Calu3 (cell line): ENCODE measurements around the gene FHL2. TPM values are rescaled to one million over a fixed set of nuclear protein-coding genes. Genes with fewer than 3 reads are reported as not detected.

Source experiments
- BruUV-seq: library from RNA; stranded (reverse); fragments of 400-500 nt; replicated peaks from 2 replicates; lab custom pipeline; 2021; lab: Mats Ljungman, UMichigan
- CTCF ChIA-PET: fragments of 300-600 bp; sonication (Branson Sonifier 250); formaldehyde crosslinking; loops from one replicate; lab custom pipeline; 2022; ENCODE audit warnings: antibody characterized with exemption; lab: Charles Lee
- DNase-seq: peaks from one replicate; pipeline ENCODE4 v3.0.0; 2022
- H3K27ac Mint-ChIP-seq: one replicate; pipeline ENCODE4 v1.8.0; 2022; ENCODE audit warnings: mixed read lengths; ENCODE audit not compliant: unreplicated experiment
- H3K27me3 Mint-ChIP-seq: one replicate; pipeline ENCODE4 v1.8.0; 2022; ENCODE audit warnings: mixed read lengths; ENCODE audit not compliant: unreplicated experiment
- H3K36me3 Mint-ChIP-seq: one replicate; pipeline ENCODE4 v1.8.0; 2022; ENCODE audit warnings: mild to moderate bottlenecking, moderate library complexity, mixed read lengths; ENCODE audit not compliant: insufficient read depth, unreplicated experiment
- H3K4me1 Mint-ChIP-seq: one replicate; pipeline ENCODE4 v1.8.0; 2022; ENCODE audit warnings: mild to moderate bottlenecking, low read depth, mixed read lengths; ENCODE audit not compliant: unreplicated experiment
- H3K4me3 Mint-ChIP-seq: one replicate; pipeline ENCODE4 v1.8.0; 2022; ENCODE audit warnings: mild to moderate bottlenecking, low read depth, moderate library complexity, mixed read lengths; ENCODE audit not compliant: unreplicated experiment
- H3K9me3 Mint-ChIP-seq: one replicate; pipeline ENCODE4 v1.8.0; 2022; ENCODE audit warnings: low read depth, mixed read lengths; ENCODE audit not compliant: unreplicated experiment
- CTCF ChIP-seq: fragments of 200-600 bp; IDR thresholded peaks from one replicate; pipeline ENCODE4 v1.8.0; 2022; ENCODE audit warnings: antibody characterized with exemption; ENCODE audit not compliant: unreplicated experiment
- intact Hi-C: fragments of 100-400 bp; cut with micrococcal nuclease; formaldehyde crosslinking; loops from one replicate; pipeline ENCODE4 v1.10.0; 2022; ENCODE audit not compliant: unreplicated experiment
- total RNA-seq: library from RNA; stranded (reverse); gene quantifications from 2 replicates; pipeline ENCODE4 v1.2.3, GENCODE V29; 2022

Gene FHL2
- total RNA-seq, 1 experiment from 2014 or later = 51.9 TPM

GRCh38 chr2:105405291-105405690 lies 6.4 kb upstream of the FHL2 start:
- no peak for TF ChIP-seq CTCF
- Mint-ChIP-seq H3K27me3 (no peaks in the 10 kb centered on the region), H3K27ac (peak overlapping the region; percentile 98), H3K36me3 (peaks cover 8% of the 10 kb centered on the region), H3K4me1 (peaks cover 48% of the 10 kb centered on the region), H3K4me3 (no peak overlapping the region), H3K9me3 (no peaks in the 10 kb centered on the region)
- intact Hi-C loops = no loop called here
- CTCF ChIA-PET = no interaction called here
- DNase-seq = no peak
- no TSS peak for BruUV-seq

DNA sequence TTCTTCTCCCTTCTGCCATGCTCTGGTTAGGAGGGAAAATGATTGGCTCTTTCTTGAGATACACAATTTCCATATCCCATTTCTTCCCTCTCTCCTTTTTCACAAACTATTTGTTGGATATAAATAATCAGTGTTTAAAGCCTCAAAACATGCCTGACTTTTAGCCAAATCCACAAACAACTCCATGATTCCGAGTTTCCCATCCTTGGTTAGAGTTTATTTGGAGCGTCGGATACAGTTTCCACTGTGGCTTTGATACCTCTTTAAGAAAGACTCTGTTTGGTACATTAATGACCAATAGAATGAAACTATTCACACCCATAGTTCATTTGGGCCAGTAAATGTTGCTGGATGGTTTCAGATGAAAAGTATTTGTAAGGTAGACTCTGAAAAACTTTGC lies 5.9 kb upstream of the FHL2 start:
- peaks cover 8% of the 10 kb centered on the region for H3K36me3 Mint-ChIP-seq
- CTCF ChIA-PET = interaction anchor here (0.5 to 1.6 kb wide), 6 partner anchors 12 to 116 kb away, joined by 3 to 14 read pairs (median 6); no protein-coding TSS in a partner anchor
- H3K9me3 Mint-ChIP-seq = no peaks in the 10 kb centered on the region
- TF ChIP-seq CTCF = no peak
- DNase-seq = no peak
- TSS peak; percentile 21 for BruUV-seq
- H3K27me3 Mint-ChIP-seq = no peaks in the 10 kb centered on the region
- intact Hi-C loops = no loop called here
- H3K4me1 Mint-ChIP-seq = peaks cover 42% of the 10 kb centered on the region
- no peak overlapping the region for H3K4me3 Mint-ChIP-seq
- H3K27ac Mint-ChIP-seq = peak overlapping the region; percentile 98

- Mint-ChIP-seq H3K36me3 (peaks cover 9% of the 10 kb centered on the region), H3K4me1 (peaks cover 35% of the 10 kb centered on the region), H3K4me3 (peak overlapping the region; percentile 60), H3K27me3 (no peaks in the 10 kb centered on the region), H3K27ac (peak overlapping the region; percentile 98), H3K9me3 (no peaks in the 10 kb centered on the region)
- intact Hi-C loops = loop anchor here (1.0 kb wide), 1 partner anchor 51 kb away; no protein-coding TSS in a partner anchor
- CTCF ChIA-PET = interaction anchor here (0.5 to 1.6 kb wide), 8 partner anchors 12 to 117 kb away, joined by 3 to 14 read pairs (median 6); no protein-coding TSS in a partner anchor
- BruUV-seq = no TSS peak
- TF ChIP-seq CTCF = peak; percentile 66
- DNase-seq = peak; percentile 66
Observed at GRCh38 chr2:105403783-105404698, 5.2 kb upstream of the FHL2 start.

GRCh38 chr2:105403241-105403782 lies 4.5 kb upstream of the FHL2 start:
- Mint-ChIP-seq H3K27ac (peak overlapping the region; percentile 98), H3K4me1 (peaks cover 30% of the 10 kb centered on the region), H3K36me3 (peaks cover 16% of the 10 kb centered on the region), H3K4me3 (peak overlapping the region; percentile 60), H3K27me3 (no peaks in the 10 kb centered on the region), H3K9me3 (no peaks in the 10 kb centered on the region)
- DNase-seq = no peak
- CTCF ChIA-PET = interaction anchor here (1.3 to 1.6 kb wide), 3 partner anchors 15 to 53 kb away, joined by 5 to 14 read pairs (median 5); no protein-coding TSS in a partner anchor
- TSS peak; percentile 49 for BruUV-seq
- TF ChIP-seq CTCF = no peak
- intact Hi-C loops = loop anchor here (1.0 kb wide), 1 partner anchor 52 kb away; no protein-coding TSS in a partner anchor
